Measurements from ENCODE around the gene CPED1.

DNA sequence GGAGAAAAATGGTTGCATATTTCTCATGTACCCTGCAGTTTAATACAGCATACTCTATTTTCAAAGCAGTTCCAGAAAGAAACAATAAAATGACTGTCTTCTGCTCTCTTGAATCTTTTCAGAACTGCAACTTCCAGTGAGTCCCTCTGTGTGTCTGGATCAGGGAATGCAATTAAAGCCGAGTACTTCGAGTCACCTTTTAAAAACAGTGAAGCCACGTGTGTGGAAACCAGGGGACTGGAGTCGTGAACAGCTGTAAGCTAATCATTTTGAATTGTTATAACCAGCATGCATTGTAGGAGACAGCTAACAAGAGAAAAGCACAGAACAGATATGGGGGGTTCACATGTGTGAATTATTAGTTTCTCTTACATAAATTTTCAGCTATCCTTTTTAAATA is 109.1 kb downstream of the CPED1 start:
- TF ChIP-seq, protein P1, sequence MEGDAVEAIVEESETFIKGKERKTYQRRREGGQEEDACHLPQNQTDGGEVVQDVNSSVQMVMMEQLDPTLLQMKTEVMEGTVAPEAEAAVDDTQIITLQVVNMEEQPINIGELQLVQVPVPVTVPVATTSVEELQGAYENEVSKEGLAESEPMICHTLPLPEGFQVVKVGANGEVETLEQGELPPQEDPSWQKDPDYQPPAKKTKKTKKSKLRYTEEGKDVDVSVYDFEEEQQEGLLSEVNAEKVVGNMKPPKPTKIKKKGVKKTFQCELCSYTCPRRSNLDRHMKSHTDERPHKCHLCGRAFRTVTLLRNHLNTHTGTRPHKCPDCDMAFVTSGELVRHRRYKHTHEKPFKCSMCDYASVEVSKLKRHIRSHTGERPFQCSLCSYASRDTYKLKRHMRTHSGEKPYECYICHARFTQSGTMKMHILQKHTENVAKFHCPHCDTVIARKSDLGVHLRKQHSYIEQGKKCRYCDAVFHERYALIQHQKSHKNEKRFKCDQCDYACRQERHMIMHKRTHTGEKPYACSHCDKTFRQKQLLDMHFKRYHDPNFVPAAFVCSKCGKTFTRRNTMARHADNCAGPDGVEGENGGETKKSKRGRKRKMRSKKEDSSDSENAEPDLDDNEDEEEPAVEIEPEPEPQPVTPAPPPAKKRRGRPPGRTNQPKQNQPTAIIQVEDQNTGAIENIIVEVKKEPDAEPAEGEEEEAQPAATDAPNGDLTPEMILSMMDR (IDR thresholded peaks at IDR 0.05) = no peak
- TF ChIP-seq EZH2 (IDR thresholded peaks at IDR 0.05) = no peak
